ENCODE data around the gene IL1R2. TPM values are rescaled to one million over a fixed set of nuclear protein-coding genes. Genes with fewer than 3 reads are reported as not detected.

Gene IL1R2
- total RNA-seq, 1 experiment from 2014 or later: 10.1 TPM

GRCh38 chr2:102060047-102060446 is 68.3 kb downstream of the IL1R2 start:
- Histone ChIP-seq H3K27me3 (replicated peaks; ENCODE audit: control insufficient read depth, insufficient read depth, low read length) (no peaks in the 10 kb centered on the region), H3K4me3 (ENCODE audit: low read depth, low read length) (no peak overlapping the region), H3K36me3 (ENCODE audit: control insufficient read depth, insufficient read depth, low read length) (no peaks in the 10 kb centered on the region), H3K9me3 (no peaks in the 10 kb centered on the region), H3K4me1 (peaks cover 31% of the 10 kb centered on the region)
- Mint-ChIP-seq H3K27me3 (ENCODE audit: insufficient read depth, unreplicated experiment) (no peaks in the 10 kb centered on the region), H3K36me3 (ENCODE audit: insufficient read depth, unreplicated experiment) (peaks cover 4% of the 10 kb centered on the region), H3K4me1 (ENCODE audit: low read depth, unreplicated experiment) (peaks cover 30% of the 10 kb centered on the region), H3K4me3 (ENCODE audit: unreplicated experiment) (no peak overlapping the region), H3K9me3 (ENCODE audit: unreplicated experiment) (peaks cover 7% of the 10 kb centered on the region), H3K27ac (ENCODE audit: unreplicated experiment) (no peak overlapping the region)
- no TSS peak for BruUV-seq (replicated peaks)
- DNase-seq: no peak
- CTCF ChIA-PET: no interaction called here
- intact Hi-C loops (cut with micrococcal nuclease; ENCODE audit: unreplicated experiment): loop anchor here (5.0 kb wide), 1 partner anchor 82 kb away; the partner anchor contains the start of gene IL1R1
- POLR2A ChIA-PET: no interaction called here
- no peak for TF ChIP-seq CTCF (IDR thresholded peaks at IDR 0.05; ENCODE audit: insufficient read depth in 1 of 2, low read depth in 1 of 2, low read length in 1 of 2, severe bottlenecking in 1 of 2, unreplicated experiment in 1 of 2)

- CTCF ChIA-PET: no interaction called here
- H3K27me3 Mint-ChIP-seq (ENCODE audit: insufficient read depth, unreplicated experiment): no peaks in the 10 kb centered on the region
- TF ChIP-seq CTCF (IDR thresholded peaks at IDR 0.05; ENCODE audit: insufficient read depth in 1 of 2, low read depth in 1 of 2, low read length in 1 of 2, severe bottlenecking in 1 of 2, unreplicated experiment in 1 of 2): no peak
- no peak overlapping the region for H3K4me3 Mint-ChIP-seq (ENCODE audit: unreplicated experiment)
- peaks cover 14% of the 10 kb centered on the region for H3K9me3 Mint-ChIP-seq (ENCODE audit: unreplicated experiment)
- intact Hi-C loops (cut with micrococcal nuclease; ENCODE audit: unreplicated experiment): loop anchor here (5.0 kb wide), 1 partner anchor 82 kb away; the partner anchor contains the start of gene IL1R1
- Histone ChIP-seq H3K9me3 (peaks cover 5% of the 10 kb centered on the region; the same call in 1 of the 2 replicates), H3K4me1 (peaks cover 38% of the 10 kb centered on the region), H3K4me3 (ENCODE audit: low read depth, low read length) (no peak overlapping the region), H3K27me3 (replicated peaks; ENCODE audit: control insufficient read depth, insufficient read depth, low read length) (no peaks in the 10 kb centered on the region), H3K36me3 (ENCODE audit: control insufficient read depth, insufficient read depth, low read length) (no peaks in the 10 kb centered on the region)
- POLR2A ChIA-PET: no interaction called here
- peaks cover 11% of the 10 kb centered on the region for H3K36me3 Mint-ChIP-seq (ENCODE audit: insufficient read depth, unreplicated experiment)
- H3K4me1 Mint-ChIP-seq (ENCODE audit: low read depth, unreplicated experiment): peaks cover 37% of the 10 kb centered on the region
- no peak overlapping the region for H3K27ac Mint-ChIP-seq (ENCODE audit: unreplicated experiment)
- no TSS peak for BruUV-seq (replicated peaks)
- no peak for DNase-seq
These were observed 69.0 kb downstream of the IL1R2 start for GRCh38 chr2:102060792-102061191.

- ChIA-PET CTCF (no interaction called here), POLR2A (no interaction called here)
- Histone ChIP-seq H3K36me3 (ENCODE audit: control insufficient read depth, insufficient read depth, low read length) (no peaks in the 10 kb centered on the region), H3K4me1 (peaks cover 38% of the 10 kb centered on the region), H3K9me3 (peaks cover 5% of the 10 kb centered on the region; the same call in 1 of the 2 replicates), H3K4me3 (ENCODE audit: low read depth, low read length) (no peak overlapping the region), H3K27me3 (replicated peaks; ENCODE audit: control insufficient read depth, insufficient read depth, low read length) (no peaks in the 10 kb centered on the region)
- intact Hi-C loops (cut with micrococcal nuclease; ENCODE audit: unreplicated experiment): loop anchor here (5.0 kb wide), 1 partner anchor 81 kb away; the partner anchor contains the start of gene IL1R1
- H3K36me3 Mint-ChIP-seq (ENCODE audit: insufficient read depth, unreplicated experiment): peaks cover 16% of the 10 kb centered on the region
- no TSS peak for BruUV-seq (replicated peaks)
- no peak overlapping the region for H3K4me3 Mint-ChIP-seq (ENCODE audit: unreplicated experiment)
- H3K4me1 Mint-ChIP-seq (ENCODE audit: low read depth, unreplicated experiment): peaks cover 42% of the 10 kb centered on the region
- no peaks in the 10 kb centered on the region for H3K27me3 Mint-ChIP-seq (ENCODE audit: insufficient read depth, unreplicated experiment)
- H3K9me3 Mint-ChIP-seq (ENCODE audit: unreplicated experiment): peaks cover 19% of the 10 kb centered on the region
- no peak for DNase-seq
- TF ChIP-seq CTCF (IDR thresholded peaks at IDR 0.05; ENCODE audit: insufficient read depth in 1 of 2, low read depth in 1 of 2, low read length in 1 of 2, severe bottlenecking in 1 of 2, unreplicated experiment in 1 of 2): no peak
- H3K27ac Mint-ChIP-seq (ENCODE audit: unreplicated experiment): no peak overlapping the region
These were observed 69.5 kb downstream of the IL1R2 start for GRCh38 chr2:102061286-102061699.
